ENCODE data around the gene SLC50A1.
"Not testable (repeated sequence)": the region's sequence is repeated elsewhere in the genome, so short reads cannot be mapped to it uniquely, and the experiment has no call there.

SLC50A1 gene

DNA sequence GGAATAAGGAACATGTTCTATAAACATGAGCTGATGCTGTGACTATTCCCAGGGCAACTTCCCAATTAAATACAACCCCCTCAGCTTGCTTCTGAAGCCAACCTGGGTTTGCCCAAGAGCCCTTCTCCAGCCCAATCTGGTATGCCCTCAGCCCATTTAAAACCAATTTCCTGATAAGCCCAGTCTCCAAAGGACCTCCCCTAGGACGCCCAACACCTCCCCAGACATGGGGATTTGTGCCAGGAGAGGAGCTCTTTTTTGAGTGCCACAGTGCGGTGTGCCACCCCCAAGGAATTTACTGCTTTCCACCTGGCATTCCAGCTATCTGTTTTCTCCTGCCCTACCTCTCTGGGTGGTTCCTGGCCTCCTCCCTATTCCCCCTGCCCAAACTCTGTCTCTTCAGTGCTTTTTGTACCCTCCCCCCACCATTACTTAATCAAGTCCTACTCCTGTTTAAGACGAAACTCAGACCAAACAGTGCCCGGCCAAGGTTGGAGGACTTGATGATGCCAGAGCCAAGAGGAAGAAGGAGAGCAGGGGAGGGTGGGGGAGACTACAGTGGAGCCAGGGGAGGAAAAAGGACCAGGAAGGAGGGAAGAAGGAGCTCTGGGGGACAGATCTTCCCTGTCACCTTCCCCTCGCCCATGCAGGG lies 19.4 kb upstream of the SLC50A1 start:
- in situ Hi-C loops (cut with MboI; ENCODE audit: low sequenced_read_pairs), result no loop called here

DNA sequence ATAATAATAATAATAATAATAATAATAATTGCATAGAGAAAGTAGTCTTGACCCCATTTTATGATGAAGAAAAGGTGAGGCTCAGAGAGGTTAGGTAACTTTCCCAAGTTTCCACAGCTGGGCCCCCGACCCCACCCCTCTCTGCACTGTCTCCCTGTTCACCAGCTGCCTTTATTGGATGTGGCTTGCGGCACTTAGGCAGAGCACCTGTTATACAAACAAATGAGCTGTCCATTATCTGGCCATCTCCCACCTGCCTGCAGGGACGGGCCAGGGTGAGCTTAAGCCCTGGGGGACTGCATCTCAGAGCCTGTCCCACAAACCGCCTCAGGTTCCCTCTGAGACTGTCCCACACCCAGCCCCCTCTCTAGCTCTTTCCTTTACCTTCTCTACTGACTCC lies 18.0 kb upstream of the SLC50A1 start:
- in situ Hi-C loops (cut with MboI; ENCODE audit: low sequenced_read_pairs), result no loop called here

DNA sequence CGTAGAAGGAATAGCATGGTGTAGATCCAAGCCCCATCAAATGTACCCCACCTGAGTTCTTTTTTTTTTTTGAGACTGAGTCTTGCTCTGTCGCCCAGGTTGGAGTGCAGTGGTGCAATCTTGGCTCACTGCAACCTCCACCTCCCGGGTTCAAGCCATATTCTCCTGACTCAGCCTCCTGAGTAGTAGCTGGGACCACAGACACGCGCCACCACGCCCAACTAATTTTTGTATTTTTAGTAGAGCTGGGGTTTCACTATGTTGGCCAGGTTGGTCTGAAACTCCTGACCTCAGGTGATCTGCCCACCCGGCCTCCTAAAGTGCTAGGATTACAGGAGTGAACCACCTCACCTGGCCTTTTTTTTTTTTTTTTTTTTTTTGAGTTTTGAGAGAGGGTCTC lies 17.6 kb upstream of the SLC50A1 start:
- in situ Hi-C loops (cut with MboI; ENCODE audit: low sequenced_read_pairs), result not testable (repeated sequence)

DNA sequence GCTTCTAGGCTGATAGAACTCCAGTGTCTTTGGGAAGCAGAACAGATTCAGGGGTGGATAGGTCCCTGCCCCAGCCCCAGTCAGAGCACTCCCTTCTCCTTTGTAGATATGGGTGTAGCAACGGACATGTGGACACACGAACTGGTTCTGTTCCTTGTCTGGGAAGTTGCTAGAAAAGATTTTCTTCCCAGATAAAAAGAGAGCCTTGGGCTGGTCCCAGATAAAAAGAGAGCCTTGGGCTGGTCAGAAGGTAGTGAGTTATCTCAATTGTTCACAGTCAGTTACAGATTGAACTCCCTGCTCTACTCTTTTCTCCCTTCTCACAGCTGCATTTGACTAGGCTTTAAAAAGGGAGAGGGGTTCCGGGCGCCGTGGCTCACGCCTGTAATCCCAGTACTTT lies 15.4 kb upstream of the SLC50A1 start:
- in situ Hi-C loops (cut with MboI; ENCODE audit: low sequenced_read_pairs), result no loop called here

DNA sequence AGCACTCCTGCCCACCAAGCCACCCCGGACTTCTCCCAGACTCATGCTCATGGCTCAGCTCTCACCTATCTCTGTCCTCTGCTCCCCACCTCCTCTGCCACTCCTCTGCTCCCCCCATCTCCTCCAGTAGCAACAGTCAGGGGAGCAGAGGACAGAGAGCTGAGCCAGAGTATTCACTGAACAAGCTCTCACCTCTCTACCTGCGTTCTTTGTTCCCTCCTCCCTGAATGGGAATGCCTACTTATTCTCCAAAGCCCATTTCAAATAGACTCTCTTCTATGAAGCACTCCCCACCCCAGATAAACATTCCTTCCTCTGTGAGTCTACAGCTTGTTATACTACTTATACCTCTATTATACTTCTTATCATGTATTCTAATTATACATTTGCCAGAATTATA lies 14.4 kb upstream of the SLC50A1 start:
- in situ Hi-C loops (cut with MboI; ENCODE audit: low sequenced_read_pairs), result no loop called here

- in situ Hi-C loops (cut with MboI; ENCODE audit: low sequenced_read_pairs), result no loop called here
These were observed 13.3 kb upstream of the SLC50A1 start for GRCh38 chr1:155122308-155122707.

DNA sequence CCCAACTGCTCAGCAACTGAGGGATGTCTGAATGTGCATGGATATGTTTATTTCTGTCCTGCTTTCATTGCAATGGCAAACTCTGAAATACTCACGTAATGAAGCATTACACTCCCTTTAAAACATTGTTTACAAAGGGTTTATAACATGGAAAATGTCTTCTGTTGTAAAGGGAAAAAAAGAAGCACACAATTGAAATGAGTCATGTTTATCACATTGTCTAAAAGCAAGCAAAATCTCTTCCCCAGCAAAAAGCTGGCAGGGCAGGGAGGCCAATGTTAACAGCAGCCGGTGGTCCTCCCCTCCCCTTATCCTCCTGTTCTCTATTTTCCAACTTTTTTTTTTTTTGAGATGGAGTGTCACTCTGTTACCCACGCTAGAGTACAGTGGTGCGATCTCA lies 11.9 kb upstream of the SLC50A1 start:
- in situ Hi-C loops (cut with MboI; ENCODE audit: low sequenced_read_pairs), result no loop called here

DNA sequence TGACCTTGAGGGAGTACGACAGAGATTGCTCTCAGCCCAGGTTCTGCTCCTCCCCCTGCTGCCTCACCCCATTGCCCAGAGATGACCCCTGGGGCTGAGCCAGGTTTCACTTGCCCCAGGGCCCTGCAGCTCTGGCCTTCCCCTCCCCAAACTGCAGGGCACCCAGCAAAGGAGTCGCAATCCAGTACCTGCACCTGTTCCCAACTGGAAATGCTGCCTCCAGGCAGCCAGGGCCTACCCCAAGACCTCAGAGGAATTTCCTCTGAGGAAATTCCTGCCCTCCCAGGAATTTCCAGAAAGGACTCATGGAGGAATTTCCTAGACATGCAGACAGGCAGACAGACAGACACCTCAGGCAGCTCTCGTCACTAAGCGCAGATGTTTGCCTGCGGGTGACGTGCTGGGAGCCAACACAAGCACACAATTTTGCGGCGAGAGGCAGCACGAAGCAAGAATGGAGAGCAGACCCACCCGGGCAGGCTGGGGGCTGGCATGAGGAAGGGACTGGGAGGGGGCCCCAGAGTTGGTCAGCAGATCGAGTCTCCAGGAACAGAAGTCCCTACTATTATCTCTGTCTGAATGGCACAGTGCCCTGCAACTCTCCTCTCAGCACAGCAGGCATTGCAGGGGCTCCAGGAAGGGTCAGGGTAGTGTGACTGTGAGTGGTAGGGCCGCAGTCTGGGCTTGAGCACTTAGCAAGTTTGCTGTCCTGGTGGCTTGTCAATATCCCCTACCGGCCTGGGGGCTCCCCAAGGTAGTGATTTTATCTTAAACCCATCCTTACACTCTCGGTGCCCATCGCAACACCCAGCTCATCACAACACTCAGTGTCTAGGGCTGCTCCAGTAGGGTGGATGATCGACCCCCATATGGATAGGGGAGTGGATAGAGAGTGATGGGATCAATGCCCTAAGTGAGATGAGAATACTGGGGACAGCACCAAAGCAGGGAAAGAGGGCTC lies 10.9 kb upstream of the SLC50A1 start:
- in situ Hi-C loops (cut with MboI; ENCODE audit: low sequenced_read_pairs), result no loop called here

- in situ Hi-C loops (cut with MboI; ENCODE audit: low sequenced_read_pairs), result no loop called here
These were observed 10.1 kb upstream of the SLC50A1 start for GRCh38 chr1:155125511-155125945.

GRCh38 chr1:155125946-155126555 lies 9.6 kb upstream of the SLC50A1 start:
- in situ Hi-C loops (cut with MboI; ENCODE audit: low sequenced_read_pairs), result no loop called here

- in situ Hi-C loops (cut with MboI; ENCODE audit: low sequenced_read_pairs), result no loop called here
These were observed 9.0 kb upstream of the SLC50A1 start for GRCh38 chr1:155126556-155127104.

- in situ Hi-C loops (cut with MboI; ENCODE audit: low sequenced_read_pairs), result no loop called here
These were observed 8.3 kb upstream of the SLC50A1 start, which contains the start of gene EFNA1 for GRCh38 chr1:155127105-155127966. EFNA1 (plus strand) TSS chr1:155127876; CDS start chr1:155127978, 102 bp downstream.

GRCh38 chr1:155127967-155128754 lies 7.5 kb upstream of the SLC50A1 start:
- in situ Hi-C loops (cut with MboI; ENCODE audit: low sequenced_read_pairs), result no loop called here

- in situ Hi-C loops (cut with MboI; ENCODE audit: low sequenced_read_pairs), result no loop called here
These were observed 6.7 kb upstream of the SLC50A1 start for GRCh38 chr1:155128755-155129473.

DNA sequence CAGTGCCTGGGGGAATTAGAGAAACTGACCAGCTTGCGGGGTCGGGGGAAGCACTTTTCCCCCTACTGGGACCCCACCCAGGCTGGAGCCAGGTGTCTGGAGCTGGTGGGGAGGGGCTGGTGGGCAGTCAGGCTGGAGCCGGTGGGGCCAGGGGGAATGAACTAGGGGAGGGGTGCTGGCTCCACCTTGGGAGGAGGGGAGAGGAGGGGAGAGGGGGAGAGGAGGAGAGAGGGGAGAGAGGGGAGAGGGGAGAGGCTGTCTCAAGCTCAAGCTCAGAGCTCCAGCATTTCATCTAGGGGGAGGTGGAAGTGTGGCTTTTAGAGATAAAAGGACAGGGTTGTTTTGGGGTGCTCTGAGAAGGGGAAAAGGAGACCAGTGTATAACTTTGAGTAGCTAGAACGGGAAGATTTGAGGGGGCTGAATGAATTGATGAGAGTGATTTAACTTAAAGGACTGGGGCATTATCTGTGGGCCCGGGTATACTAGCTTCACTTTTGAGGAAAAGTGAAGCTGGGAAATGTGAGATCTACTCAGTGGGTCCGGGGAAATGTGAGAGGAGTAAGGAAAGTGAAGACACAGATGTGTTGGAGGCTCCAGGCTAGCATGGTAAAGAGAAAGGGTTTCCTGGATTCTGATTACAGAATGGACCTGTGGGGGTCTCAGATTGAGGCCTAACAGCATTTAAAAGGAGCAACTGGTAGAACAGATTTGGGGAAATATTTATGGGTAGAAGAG lies 5.2 kb upstream of the SLC50A1 start:
- in situ Hi-C loops (cut with MboI; ENCODE audit: low sequenced_read_pairs), result no loop called here

- in situ Hi-C loops (cut with MboI; ENCODE audit: low sequenced_read_pairs), result no loop called here
These were observed 4.4 kb upstream of the SLC50A1 start for GRCh38 chr1:155131285-155131684.

DNA sequence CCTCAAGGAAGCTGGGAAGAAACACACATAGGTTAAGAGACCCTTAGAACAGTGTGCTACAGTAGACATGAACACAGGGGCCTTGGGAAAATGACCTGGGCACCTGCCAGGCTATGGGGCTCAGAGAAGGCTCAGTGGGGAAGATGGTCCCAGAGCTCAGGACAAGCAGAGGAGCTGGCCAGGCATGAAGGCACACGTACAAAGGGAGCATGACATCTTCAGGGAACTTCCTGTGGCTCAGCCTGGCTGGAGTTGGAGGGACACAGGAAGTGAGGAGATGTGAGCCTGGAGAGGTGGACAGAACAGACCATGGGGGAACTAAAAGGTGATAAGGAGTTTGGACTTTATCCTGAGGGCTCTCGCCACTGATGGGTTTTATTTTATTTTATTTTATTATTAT lies 3.8 kb upstream of the SLC50A1 start:
- in situ Hi-C loops (cut with MboI; ENCODE audit: low sequenced_read_pairs), result no loop called here

GRCh38 chr1:155133799-155134281 lies 1.8 kb upstream of the SLC50A1 start:
- in situ Hi-C loops (cut with MboI; ENCODE audit: low sequenced_read_pairs), result no loop called here
